LNCAP (cell line): ENCODE results near the gene API5.

Source experiments
- CTCF ChIP-seq: fragments of 450-650 bp; IDR thresholded peaks from 2 replicates; pipeline ENCODE4 v1.5.1; 2017; ENCODE audit warnings: mild to moderate bottlenecking

The API5 gene

GRCh38 chr11:43381802-43382201 lies 70.0 kb downstream of the API5 start:
- no peak for TF ChIP-seq CTCF

- no peak for TF ChIP-seq CTCF
Observed at GRCh38 chr11:43382614-43383013, 70.8 kb downstream of the API5 start.

- TF ChIP-seq CTCF: no peak
Observed at GRCh38 chr11:43384393-43384792, 72.6 kb downstream of the API5 start.

GRCh38 chr11:43392713-43393112 lies 80.9 kb downstream of the API5 start:
- no peak for TF ChIP-seq CTCF

- no peak for TF ChIP-seq CTCF
Observed at GRCh38 chr11:43393765-43394355, 82.1 kb downstream of the API5 start.
